Tibial artery (tissue), 4 donors: Measurements from ENCODE around the gene CLCA2.

Source experiments
- DNase-seq, 2 donors: peaks; one replicate each; pipeline ENCODE4 v3.0.0-alpha.2; 2019
- H3K27ac ChIP-seq, 2 donors: fragments of 200-600 bp; sonication (generic) in 1 of 2; 1 replicate in 1 of 2; 2 replicates in 1 of 2; pipeline ENCODE4 v1.5.1; 2018 to 2019; ENCODE audit warnings: mild to moderate bottlenecking in 1 of 2
- H3K27me3 ChIP-seq, 2 donors: fragments of 200-600 bp; sonication (generic) in 1 of 2; one replicate each; pipeline versions ENCODE4 v1.5.1 to v1.6.0; 2016 to 2019
- H3K36me3 ChIP-seq, 3 donors: fragments of 200-600 bp; sonication (generic) in 2 of 3; one replicate each; pipeline ENCODE4 v1.5.1; 2016 to 2019; ENCODE audit warnings: mild to moderate bottlenecking in 2 of 3
- H3K4me1 ChIP-seq, 4 donors: fragments of 200-600 bp; sonication (generic) in 2 of 4; 1 replicate in 3 of 4; 2 replicates in 1 of 4; pipeline ENCODE4 v1.5.1; 2016 to 2019
- H3K4me3 ChIP-seq, 2 donors: fragments of 200-600 bp; sonication (generic) in 1 of 2; 1 replicate in 1 of 2; 2 replicates in 1 of 2; pipeline ENCODE4 v1.5.1; 2018 to 2019; ENCODE audit warnings: mild to moderate bottlenecking in 2 of 2
- H3K9me3 ChIP-seq, 3 donors: fragments of 200-600 bp; sonication (generic) in 1 of 3; one replicate each; pipeline ENCODE4 v1.5.1; 2016 to 2019
- intact Hi-C: fragments of 100-400 bp; cut with DNase I; formaldehyde crosslinking; loops from one replicate; pipeline ENCODE4 v1.15.0; 2023; ENCODE audit warnings: low total_unique reads
- TF ChIP-seq, protein P1 (sequence below), 2 experiments: fragments of 200-600 bp in 1 of 2; fragments of 450-650 bp in 1 of 2; IDR thresholded peaks; one replicate each; pipeline ENCODE4 v1.5.1; 2017 to 2019; ENCODE audit warnings: antibody characterized with exemption in 2 of 2, mild to moderate bottlenecking in 1 of 2, moderate library complexity in 1 of 2

Gene CLCA2

DNA sequence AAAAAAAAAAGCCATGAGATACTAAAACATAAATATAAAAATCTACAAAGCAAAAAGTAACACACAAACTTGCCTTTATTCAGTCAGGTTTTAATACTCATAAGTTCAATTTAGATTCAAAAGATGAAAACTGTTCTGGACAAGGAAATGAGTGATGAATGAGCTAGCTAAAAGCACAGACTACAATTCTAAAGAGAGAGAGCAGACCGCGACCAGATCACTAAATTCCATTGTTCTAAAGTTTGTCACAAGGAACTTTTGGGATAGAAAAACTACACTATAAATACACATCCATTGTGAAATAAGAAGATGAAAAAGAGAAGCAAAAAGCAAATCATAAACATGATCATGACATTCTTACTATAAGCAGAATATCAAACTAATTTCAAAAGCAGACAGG, 29.6 kb upstream of the CLCA2 start:
- no peak overlapping the region for H3K4me3 ChIP-seq
- intact Hi-C loops, result no loop called here
- H3K9me3 ChIP-seq, result no peaks in the 10 kb centered on the region
- H3K4me1 ChIP-seq, result peaks cover 0 to 16% (median 7%) of the 10 kb centered on the region in 4 donors
- no peaks in the 10 kb centered on the region for H3K36me3 ChIP-seq
- no peaks in the 10 kb centered on the region for H3K27me3 ChIP-seq
- no peak for DNase-seq
- H3K27ac ChIP-seq, result no peak overlapping the region
- TF ChIP-seq, protein P1, sequence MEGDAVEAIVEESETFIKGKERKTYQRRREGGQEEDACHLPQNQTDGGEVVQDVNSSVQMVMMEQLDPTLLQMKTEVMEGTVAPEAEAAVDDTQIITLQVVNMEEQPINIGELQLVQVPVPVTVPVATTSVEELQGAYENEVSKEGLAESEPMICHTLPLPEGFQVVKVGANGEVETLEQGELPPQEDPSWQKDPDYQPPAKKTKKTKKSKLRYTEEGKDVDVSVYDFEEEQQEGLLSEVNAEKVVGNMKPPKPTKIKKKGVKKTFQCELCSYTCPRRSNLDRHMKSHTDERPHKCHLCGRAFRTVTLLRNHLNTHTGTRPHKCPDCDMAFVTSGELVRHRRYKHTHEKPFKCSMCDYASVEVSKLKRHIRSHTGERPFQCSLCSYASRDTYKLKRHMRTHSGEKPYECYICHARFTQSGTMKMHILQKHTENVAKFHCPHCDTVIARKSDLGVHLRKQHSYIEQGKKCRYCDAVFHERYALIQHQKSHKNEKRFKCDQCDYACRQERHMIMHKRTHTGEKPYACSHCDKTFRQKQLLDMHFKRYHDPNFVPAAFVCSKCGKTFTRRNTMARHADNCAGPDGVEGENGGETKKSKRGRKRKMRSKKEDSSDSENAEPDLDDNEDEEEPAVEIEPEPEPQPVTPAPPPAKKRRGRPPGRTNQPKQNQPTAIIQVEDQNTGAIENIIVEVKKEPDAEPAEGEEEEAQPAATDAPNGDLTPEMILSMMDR (IDR thresholded peaks at IDR 0.05), result no peak

DNA sequence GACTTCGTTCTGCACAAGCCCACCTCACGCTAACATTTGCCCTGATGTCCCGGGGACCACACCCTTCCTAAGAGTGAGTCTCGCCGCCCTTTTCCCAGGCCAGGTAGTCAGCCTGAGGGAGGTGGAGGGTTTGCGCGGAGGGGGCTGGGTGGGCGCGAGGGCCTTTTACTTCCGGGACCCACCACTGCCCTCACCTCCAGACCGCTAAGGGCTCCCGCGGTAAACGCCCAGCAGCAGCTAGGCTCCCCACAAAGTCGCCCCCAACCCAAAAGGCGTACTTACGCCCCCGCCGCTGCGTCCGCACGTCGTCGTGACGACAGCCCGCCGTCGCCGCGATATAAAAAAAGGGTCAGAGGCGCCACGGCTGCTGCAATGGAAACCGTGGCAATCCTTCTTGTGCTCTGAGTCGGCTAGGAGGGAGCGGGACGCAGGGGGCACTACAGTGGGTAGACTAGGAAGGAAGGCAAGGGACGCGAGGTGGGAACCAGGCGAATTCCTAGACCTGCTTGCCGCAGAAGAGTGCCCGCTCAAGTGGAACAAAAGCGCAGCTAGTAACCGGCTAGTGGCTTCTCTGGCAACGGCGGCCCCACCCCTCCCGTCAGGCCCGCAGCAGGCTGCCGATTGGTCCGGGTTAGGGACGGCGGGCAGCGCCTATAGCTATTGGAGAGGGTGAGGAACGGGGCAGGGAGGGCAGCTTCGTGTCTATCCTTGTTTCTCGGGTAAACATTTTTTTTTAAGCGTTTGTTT, 28.0 kb upstream of the CLCA2 start, which contains the start of gene ODF2L:
Gene ODF2L, minus strand, starts transcription at position 573 of the 747 bp plus-strand sequence. CDS start 9,296 bp downstream, outside the sequence.
- TF ChIP-seq, protein P1 (IDR thresholded peaks at IDR 0.05), result no peak
- Histone ChIP-seq H3K9me3 (no peaks in the 10 kb centered on the region), H3K4me3 (peak within 1 kb of the TSS; percentile 67 to 85), H3K36me3 (no peaks in the 10 kb centered on the region), H3K27me3 (no peaks in the 10 kb centered on the region), H3K27ac (peak within 1 kb of the TSS; percentile 68 to 78), H3K4me1 (peaks cover 0 to 16% (median 7%) of the 10 kb centered on the region in 4 donors)
- peak; percentile 92 for DNase-seq
- intact Hi-C loops, result no loop called here

DNA sequence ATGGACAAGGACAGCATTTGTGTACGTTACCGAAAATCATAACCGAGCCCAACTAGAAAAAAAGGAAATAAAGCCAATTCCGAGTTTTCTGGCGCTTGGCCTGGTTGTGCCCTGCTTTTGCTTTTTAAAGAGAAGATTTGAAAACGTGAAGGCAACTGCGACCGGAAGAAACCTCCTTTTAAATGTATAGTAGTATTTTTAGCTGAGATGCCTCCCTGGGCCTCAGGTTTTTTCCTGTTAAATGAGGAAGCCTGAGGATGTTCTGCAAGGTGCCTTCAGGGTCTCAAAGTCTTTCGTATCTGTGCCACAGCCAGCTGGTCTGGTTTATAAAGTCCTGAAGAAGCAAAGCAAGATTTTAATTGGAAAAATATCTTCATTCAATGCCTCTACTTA, 27.5 kb upstream of the CLCA2 start:
- TF ChIP-seq, protein P1 (IDR thresholded peaks at IDR 0.05), result no peak
- Histone ChIP-seq H3K4me3 (peak overlapping the region; percentile 67 to 85), H3K4me1 (peaks cover 0 to 16% (median 7%) of the 10 kb centered on the region in 4 donors), H3K9me3 (no peaks in the 10 kb centered on the region), H3K36me3 (no peaks in the 10 kb centered on the region), H3K27ac (peak overlapping the region; percentile 68 to 78), H3K27me3 (no peaks in the 10 kb centered on the region)
- DNase-seq, result no peak
- intact Hi-C loops, result no loop called here

DNA sequence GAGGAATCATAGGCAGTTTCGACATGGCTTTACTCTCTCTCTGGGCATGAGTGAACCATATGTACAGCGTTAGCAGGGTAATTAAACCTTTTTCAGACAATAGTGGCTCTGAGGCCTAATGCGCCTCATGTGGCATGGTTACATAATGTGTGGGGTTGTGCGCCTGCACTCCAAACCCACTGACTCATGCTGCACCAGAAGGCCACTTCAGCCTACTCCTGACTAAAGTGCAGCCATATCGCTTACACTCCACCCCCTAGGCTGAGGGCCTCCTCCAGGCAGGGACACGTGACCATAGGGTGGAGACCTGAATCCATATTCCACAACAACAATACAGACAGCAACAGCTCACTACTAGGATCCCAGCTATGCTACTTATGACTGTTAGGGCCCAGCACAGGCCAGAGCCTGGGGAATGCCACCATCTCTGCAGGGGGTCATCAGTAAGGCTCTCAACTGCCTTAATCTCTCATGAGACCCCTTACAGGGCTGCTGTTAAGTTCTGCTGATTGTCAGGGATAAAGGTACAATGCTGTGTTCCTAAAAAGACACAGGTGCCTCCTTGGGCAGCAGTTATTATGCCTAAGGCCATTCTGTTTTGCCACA, 14.5 kb upstream of the CLCA2 start:
- H3K27ac ChIP-seq, result no peak overlapping the region
- no peaks in the 10 kb centered on the region for H3K36me3 ChIP-seq
- no peaks in the 10 kb centered on the region for H3K27me3 ChIP-seq
- no peaks in the 10 kb centered on the region for H3K4me1 ChIP-seq
- H3K4me3 ChIP-seq, result no peak overlapping the region
- TF ChIP-seq, protein P1 (IDR thresholded peaks at IDR 0.05), result no peak
- H3K9me3 ChIP-seq, result no peaks in the 10 kb centered on the region
- no peak for DNase-seq
- intact Hi-C loops, result no loop called here

DNA sequence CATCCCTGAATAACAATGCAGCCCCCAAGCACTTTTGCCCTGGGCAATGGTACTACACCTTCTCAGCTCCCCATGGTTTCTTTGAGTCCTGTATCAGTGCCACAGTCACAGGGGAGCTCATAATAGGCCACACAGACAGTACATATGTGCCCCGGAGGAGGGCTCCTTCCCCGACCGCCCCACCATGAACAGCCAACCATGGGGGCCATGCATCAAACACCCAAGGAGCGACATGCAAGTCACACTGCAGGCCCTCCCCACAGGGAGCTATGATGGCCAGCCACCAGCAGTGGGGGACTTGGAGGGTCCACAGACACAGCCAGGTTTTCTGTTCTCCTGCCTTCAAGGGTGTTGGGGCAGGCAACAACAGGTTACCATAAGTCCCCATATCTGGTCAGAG, 13.1 kb upstream of the CLCA2 start:
- intact Hi-C loops, result no loop called here
- no peak for DNase-seq

More for the DNA sequence above, 13.1 kb upstream of the CLCA2 start:
- Histone ChIP-seq H3K4me1 (no peaks in the 10 kb centered on the region), H3K27ac (no peak overlapping the region), H3K9me3 (no peaks in the 10 kb centered on the region), H3K36me3 (no peaks in the 10 kb centered on the region), H3K4me3 (no peak overlapping the region), H3K27me3 (no peaks in the 10 kb centered on the region)
- TF ChIP-seq, protein P1 (IDR thresholded peaks at IDR 0.05), result no peak
